Retina (tissue), 1 donor: ENCODE measurements around the gene MYBPC1.
"Not testable (repeated sequence)": the region's sequence is repeated elsewhere in the genome, so short reads cannot be mapped to it uniquely, and the experiment has no call there.

Experiments
- DNase-seq: peaks from one replicate; pipeline ENCODE4 v3.0.0-alpha.2; 2016

The MYBPC1 gene

DNA sequence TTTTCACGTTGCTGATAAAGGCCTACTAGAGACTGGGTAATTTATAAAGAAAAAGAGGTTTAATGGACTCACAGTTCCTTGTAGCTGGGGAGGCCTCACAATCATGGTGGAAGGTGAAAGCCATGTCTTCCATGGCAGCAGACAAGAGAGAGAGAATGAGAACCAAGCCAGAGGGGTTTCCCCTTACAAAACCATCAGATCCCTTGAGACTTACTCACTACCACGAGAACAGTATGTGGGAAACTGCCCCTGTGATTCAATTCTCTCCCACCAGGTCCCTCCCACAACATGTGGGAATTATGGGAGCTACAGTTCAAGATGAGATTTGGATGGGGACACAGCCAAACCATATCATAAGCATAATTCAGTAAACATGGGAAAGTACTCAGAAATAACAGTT is 65.9 kb downstream of the MYBPC1 start:
- DNase-seq, result not testable (repeated sequence)

DNA sequence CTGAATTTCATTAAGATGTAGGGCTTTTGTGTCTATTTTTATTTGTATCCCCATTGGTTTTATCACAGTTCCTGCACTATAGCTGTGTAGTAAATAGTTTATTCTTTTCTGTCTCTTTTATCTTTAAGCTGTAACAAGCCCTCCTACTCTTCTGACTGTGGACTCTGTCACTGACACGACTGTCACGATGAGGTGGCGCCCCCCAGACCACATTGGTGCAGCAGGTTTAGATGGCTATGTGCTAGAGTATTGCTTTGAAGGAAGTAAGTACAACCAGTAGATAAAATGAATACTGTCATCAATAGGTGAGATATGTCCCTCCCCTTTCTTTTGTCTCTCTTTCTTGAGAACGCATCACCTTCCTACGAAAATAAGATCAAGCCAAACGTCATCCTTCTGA is 68.5 kb downstream of the MYBPC1 start:
- DNase-seq, result no peak

- DNase-seq, result no peak
Observed at GRCh38 chr12:101664992-101665391, 70.2 kb downstream of the MYBPC1 start.

- no peak for DNase-seq
Observed at GRCh38 chr12:101666052-101666728, 71.4 kb downstream of the MYBPC1 start.

DNA sequence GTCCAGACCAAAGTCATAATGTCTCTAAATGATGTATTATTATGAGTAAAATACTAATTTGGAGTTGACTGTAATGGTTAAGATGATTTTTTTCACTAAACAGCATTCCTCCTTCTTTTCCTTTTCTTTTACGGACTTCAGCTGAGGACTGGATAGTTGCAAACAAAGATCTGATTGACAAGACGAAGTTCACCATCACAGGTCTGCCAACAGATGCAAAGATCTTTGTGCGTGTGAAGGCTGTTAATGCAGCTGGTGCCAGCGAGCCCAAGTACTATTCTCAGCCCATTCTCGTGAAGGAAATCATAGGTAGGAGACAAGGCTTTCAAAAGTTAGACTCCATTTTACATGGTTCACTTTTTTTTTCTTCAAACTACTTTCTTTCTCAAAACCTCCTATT is 72.8 kb downstream of the MYBPC1 start:
- DNase-seq, result no peak

DNA sequence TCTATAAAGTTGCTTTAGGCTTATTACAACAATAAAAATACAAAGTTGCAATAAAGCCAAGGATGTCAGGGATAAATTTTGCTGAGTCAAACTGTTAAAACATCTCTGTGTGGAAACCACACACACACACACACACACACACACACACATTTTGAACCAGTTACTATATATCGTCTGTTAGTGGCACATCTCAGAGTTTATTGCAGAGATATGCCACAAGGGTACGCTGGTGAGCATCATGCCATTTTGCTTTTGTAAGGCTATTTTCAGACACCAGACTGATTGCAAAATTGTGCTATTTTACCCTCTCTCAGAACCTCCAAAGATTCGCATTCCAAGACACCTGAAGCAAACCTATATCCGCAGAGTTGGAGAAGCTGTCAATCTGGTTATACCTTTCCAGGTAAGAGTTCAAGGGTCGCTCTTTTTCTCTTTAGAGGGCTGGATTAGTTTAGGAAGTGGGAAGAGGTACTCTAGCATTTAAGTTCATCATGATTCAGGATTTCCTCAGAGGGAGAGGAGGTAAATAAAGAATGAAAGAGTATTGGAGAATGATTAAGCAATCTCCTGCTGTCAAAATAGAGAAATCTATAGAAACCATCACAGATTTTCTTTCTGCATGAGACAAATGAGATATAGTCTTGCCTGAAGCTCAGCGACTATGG is 75.4 kb downstream of the MYBPC1 start:
- no peak for DNase-seq

- DNase-seq, result no peak
Observed at GRCh38 chr12:101671157-101671791, 76.5 kb downstream of the MYBPC1 start.

- no peak for DNase-seq
Observed at GRCh38 chr12:101671833-101672232, 77.1 kb downstream of the MYBPC1 start.

DNA sequence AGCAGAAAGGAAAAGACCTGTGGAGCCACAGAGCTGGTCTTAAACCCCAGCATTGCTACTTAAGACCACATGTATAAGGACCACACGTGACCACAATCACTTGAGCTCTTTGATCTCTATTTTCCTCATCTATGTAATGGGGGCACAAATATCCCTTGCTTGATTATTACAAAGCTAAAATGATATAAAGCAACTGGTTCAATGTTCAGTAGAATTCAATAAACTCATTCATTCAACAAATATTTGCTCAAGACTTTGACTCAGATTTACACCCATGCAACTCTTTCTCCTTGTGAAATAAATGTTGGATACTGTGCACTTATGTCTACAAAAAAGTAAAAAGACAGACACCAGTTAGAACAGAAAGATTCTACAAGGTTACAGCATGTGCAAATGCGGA is 80.8 kb downstream of the MYBPC1 start:
- no peak for DNase-seq

DNA sequence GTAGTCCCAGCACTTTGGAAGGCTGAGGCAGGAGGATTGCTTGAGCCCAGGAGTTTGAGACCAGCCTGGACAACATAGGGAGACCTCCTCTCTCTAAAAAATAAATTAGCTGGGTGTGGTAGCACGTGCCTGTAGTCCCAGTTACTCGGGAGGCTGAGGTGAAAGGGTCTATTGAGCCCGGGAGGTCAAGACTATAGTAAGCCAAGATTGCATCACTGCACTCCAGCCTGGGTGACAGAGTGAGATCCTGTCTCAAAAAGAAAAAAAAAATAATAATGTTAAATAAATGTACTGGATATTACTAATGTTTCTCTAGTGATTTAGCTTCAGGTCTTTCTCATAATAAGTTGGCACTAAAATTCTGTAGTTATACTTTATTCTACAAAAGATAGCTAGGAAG is 81.7 kb downstream of the MYBPC1 start:
- not testable (repeated sequence) for DNase-seq

DNA sequence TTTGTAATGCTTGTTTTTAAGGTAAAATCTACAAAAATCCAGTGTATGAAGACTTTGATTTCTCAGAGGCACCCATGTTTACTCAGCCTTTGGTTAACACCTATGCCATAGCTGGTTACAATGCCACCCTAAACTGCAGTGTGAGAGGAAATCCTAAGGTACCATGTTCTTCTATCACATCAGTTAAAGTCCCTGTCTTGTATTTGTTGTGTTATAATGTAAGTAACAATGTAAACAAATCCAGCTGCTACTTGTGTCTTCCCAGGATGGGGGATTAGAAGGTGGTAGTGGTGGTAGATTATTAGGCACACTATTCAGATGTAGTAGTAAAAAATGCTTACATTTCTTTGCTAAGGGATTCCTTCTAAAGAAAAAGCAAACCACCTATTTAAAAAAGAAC is 83.3 kb downstream of the MYBPC1 start:
- DNase-seq, result no peak

GRCh38 chr12:101680240-101680639 is 85.5 kb downstream of the MYBPC1 start:
- no peak for DNase-seq

DNA sequence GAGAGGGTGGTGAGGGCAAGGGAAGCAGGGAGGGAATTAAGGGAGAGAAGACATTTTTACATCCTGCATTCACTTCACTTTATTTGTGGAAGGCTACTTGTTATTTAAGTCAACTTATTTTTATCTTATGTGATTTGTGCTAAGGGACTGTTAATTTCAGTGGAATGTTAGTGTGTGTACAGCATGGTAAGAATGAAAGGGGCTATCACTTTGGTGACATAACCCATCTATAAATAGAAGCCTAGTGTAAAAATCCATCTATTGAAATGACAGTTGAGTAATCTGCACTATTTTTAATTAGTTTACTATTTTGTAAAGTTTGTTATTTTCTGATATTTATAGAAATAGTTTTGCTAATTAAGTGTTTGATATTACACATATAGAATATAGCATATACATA is 85.9 kb downstream of the MYBPC1 start:
- DNase-seq, result no peak

DNA sequence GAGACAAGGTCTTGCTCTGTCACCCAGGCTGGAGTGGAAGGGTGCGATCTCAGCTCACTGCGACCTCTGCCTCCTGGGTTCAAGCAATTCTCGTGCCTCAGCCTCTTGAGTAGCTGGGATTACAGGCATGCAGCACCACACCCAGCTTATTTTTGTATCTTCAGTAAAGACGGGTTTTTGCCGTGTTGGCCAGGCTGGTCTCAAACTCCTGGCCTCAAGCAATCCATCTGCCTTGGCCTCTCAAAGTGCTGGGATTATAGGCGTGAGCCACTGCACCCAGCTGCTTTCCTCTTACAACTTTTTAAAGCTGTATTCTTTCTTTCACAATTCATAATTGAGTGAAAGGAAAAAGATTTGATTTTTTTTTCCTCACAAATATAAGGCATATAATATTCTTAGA is 86.9 kb downstream of the MYBPC1 start:
- not testable (repeated sequence) for DNase-seq

DNA sequence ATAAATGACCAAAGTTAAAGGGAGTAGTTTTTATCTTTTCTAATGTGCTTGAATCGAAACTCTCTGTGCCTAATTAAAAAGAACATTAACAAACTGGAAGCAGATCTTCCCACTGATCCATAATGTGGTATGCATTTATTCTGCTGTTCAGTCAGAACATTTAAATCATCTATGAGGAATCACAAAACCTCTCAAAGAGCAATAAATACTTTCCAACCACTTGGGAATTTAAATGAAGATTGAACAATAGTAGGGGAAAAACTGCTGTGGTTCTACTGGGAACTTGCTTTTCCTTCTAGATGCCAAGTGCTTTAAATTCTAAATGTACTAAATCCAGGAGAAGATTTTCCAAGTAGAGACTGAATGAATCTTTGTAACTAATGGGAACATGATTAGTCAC is 90.3 kb downstream of the MYBPC1 start:
- DNase-seq, result no peak

GRCh38 chr12:101686176-101686575 is 91.4 kb downstream of the MYBPC1 start:
- DNase-seq, result no peak

- no peak for DNase-seq
Observed at GRCh38 chr12:101690544-101691098, 95.8 kb downstream of the MYBPC1 start.

DNA sequence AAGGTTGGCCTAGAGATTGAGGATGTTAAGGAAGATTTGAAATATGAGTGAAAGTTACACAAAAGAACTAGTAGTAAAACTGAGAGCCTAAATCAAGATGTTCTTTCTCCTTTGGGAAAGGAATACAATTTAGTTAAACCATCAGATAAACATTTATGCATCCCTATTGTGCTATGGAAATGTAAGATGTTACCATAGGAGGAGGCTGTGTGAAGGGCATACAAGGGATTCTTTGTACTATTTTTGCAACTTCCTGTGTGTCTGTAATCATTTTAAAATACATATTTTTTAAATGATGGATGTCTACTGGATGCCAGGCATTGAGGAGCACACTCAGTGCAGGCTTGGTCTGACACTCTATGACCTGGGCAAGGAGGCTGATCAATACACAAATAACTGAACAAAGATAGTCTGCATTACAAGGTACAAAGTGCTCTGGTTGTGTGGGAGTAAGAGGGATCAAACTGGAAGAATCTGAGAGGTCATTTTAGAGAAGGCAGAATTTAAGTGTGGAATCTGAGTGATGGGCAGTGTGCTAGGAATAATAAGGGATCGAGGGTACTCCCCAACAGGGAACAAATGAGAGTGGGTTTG is 96.8 kb downstream of the MYBPC1 start:
- DNase-seq, result no peak

GRCh38 chr12:101694297-101694848 is 99.6 kb downstream of the MYBPC1 start:
- DNase-seq, result no peak

GRCh38 chr12:101694986-101695385 is 100.2 kb downstream of the MYBPC1 start:
- no peak for DNase-seq

DNA sequence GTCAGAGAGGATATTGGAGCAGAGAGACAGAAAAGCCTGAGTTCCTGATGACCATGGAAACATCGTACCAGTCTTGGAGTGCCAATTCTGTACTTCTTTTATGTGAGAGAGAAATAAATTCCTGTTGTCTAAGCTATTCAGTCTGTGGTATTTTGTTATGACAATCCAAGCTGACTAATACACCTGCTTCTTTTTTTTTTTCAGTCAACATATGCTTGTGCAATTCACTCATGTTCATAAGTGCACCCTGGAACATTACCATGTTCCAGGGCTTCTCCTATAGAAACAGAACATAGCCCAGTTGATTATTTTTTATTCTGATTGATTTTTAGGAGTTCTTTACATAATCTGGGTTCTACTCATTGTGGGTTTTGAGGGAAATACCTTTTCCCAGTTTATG is 100.9 kb downstream of the MYBPC1 start:
- no peak for DNase-seq

DNA sequence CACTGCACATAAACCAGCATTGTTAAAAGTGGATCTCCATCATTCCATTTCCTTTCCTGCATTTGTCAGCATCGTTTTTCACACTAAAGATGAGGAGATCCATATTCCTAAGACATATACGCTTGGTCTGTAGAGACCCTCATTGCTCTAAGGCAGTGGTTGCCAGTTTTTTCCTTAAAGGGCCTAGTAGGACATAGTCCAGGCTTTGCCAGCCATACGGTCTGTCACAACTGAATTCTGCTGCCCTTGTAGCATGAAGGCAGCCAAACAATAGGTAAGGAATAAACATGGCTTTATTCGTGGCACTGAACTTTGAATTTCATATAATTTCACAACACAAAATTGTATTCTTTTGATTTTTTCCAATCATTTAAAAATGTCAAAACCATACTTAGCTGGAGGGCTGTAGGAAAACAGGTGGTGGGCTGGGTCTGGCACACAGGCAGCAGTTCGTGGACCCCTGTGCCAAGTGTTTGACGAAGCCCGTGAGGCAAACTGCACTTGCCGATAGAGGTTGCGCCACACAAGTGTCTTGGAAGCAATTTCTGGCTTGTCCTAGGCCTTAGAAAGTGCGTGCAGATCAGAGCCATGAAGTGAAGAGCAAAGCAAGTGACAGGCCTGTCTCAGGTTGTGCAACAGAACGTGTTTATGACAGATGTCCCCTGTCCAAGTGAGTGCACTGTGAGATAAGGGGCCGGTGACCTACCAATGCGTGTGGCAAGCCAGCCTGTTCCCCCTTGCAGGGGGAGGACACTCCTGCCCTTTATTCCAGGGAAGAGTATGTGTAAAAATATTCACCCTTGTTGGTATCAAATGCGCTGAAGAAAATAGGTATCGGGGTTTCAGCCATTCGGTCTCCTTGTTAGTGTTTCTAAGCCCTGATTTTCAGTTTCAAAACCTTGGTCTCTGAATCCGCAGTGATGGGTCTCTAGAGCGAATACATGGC is 101.8 kb downstream of the MYBPC1 start:
- DNase-seq, result no peak
